WERI-Rb-1 (cell line): ENCODE measurements around the gene ECPAS.

Experiments used
- DNase-seq: peaks from one replicate; pipeline ENCODE4 v3.0.0-alpha.2; 2020
- H3K27ac ChIP-seq: fragments of 250-450 bp; sonication (Bioruptor Pico); 2 replicates; pipeline ENCODE4 v1.5.1; 2020; ENCODE audit warnings: mild to moderate bottlenecking, moderate library complexity
- H3K27me3 ChIP-seq: fragments of 250-450 bp; sonication (Bioruptor Pico); 2 replicates; pipeline ENCODE4 v1.5.1; 2021; ENCODE audit warnings: mild to moderate bottlenecking, low read depth, moderate library complexity; ENCODE audit not compliant: insufficient read depth, severe bottlenecking
- H3K36me3 ChIP-seq: fragments of 250-450 bp; sonication (Bioruptor Pico); 2 replicates; pipeline ENCODE4 v1.5.1; 2020; ENCODE audit warnings: mild to moderate bottlenecking, moderate library complexity
- H3K4me3 ChIP-seq: 2 replicates; pipeline ENCODE4 v1.5.1; 2011; ENCODE audit warnings: low read depth, mild to moderate bottlenecking, control low read depth, low read length
- H3K9me3 ChIP-seq: fragments of 250-450 bp; sonication (Bioruptor Pico); 2 replicates; pipeline ENCODE4 v1.5.1; 2021; ENCODE audit warnings: mild to moderate bottlenecking, moderate library complexity; ENCODE audit not compliant: severe bottlenecking
- TF ChIP-seq, protein P1 (sequence below): IDR thresholded peaks from 2 replicates; pipeline ENCODE4 v1.5.1; 2011; ENCODE audit warnings: low read depth, mild to moderate bottlenecking, control low read depth, inconsistent platforms, low read length

Gene ECPAS, protein sequence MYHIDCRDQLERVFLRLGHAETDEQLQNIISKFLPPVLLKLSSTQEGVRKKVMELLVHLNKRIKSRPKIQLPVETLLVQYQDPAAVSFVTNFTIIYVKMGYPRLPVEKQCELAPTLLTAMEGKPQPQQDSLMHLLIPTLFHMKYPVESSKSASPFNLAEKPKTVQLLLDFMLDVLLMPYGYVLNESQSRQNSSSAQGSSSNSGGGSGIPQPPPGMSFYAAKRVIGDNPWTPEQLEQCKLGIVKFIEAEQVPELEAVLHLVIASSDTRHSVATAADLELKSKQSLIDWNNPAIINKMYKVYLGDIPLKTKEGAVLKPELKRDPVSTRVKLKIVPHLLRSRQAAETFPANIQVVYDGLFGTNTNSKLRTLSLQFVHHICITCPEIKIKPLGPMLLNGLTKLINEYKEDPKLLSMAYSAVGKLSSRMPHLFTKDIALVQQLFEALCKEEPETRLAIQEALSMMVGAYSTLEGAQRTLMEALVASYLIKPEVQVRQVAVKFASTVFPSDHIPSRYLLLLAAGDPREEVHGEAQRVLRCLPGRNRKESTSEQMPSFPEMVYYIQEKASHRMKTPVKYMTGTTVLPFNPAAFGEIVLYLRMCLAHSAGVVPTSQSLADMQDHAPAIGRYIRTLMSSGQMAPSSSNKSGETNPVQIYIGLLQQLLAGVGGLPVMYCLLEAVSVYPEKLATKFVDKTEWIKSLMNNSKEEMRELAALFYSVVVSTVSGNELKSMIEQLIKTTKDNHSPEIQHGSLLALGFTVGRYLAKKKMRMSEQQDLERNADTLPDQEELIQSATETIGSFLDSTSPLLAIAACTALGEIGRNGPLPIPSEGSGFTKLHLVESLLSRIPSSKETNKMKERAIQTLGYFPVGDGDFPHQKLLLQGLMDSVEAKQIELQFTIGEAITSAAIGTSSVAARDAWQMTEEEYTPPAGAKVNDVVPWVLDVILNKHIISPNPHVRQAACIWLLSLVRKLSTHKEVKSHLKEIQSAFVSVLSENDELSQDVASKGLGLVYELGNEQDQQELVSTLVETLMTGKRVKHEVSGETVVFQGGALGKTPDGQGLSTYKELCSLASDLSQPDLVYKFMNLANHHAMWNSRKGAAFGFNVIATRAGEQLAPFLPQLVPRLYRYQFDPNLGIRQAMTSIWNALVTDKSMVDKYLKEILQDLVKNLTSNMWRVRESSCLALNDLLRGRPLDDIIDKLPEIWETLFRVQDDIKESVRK (N-terminal part only)

DNA sequence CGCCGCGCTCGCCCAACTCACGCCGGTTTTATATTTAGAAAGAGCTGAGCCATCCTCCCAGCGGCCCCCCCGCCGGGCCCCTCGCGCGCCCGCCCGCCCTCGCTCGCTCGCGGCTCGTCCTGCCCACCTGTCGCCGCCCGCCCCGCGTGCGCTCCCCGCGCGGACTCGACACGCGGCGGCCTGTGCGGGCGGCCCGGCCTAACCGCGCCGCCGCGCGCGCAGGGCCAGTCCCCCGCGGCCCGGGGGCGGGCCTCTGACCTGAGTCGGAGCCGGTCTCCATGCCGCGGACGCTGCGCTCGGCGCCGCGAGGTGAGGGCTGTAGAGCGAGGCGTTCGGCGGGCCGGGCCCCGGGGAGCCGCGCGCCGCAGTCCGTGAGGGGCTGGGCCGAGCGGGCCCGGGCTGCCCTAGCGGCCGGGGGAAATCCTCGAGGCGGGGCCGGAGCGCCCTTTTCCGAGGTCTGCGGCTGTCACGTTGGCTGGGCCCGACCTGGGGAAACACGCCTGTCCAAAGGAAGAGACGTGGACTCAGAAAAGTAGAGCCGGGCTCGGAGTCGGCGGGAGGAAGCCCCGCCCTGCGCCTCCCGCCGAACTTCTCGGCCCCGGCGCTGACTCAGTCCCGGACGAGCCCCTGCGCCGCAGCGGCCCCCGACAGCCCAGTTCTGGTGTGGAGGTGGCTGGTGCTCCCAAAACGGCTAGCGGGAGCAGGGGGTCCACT is at the start of gene ECPAS:
Gene ECPAS (minus strand): TSS at position 526 of the 714 bp plus-strand sequence. CDS start 11,465 bp downstream, outside the sequence.
- peak; percentile 90 for DNase-seq
- Histone ChIP-seq H3K27me3 (no peaks in the 10 kb centered on the region), H3K9me3 (no peaks in the 10 kb centered on the region), H3K4me3 (peak within 1 kb of the TSS; percentile 90), H3K27ac (peak within 1 kb of the TSS; percentile 94), H3K36me3 (no peaks in the 10 kb centered on the region)
- TF ChIP-seq, protein P1, sequence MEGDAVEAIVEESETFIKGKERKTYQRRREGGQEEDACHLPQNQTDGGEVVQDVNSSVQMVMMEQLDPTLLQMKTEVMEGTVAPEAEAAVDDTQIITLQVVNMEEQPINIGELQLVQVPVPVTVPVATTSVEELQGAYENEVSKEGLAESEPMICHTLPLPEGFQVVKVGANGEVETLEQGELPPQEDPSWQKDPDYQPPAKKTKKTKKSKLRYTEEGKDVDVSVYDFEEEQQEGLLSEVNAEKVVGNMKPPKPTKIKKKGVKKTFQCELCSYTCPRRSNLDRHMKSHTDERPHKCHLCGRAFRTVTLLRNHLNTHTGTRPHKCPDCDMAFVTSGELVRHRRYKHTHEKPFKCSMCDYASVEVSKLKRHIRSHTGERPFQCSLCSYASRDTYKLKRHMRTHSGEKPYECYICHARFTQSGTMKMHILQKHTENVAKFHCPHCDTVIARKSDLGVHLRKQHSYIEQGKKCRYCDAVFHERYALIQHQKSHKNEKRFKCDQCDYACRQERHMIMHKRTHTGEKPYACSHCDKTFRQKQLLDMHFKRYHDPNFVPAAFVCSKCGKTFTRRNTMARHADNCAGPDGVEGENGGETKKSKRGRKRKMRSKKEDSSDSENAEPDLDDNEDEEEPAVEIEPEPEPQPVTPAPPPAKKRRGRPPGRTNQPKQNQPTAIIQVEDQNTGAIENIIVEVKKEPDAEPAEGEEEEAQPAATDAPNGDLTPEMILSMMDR: no peak

DNA sequence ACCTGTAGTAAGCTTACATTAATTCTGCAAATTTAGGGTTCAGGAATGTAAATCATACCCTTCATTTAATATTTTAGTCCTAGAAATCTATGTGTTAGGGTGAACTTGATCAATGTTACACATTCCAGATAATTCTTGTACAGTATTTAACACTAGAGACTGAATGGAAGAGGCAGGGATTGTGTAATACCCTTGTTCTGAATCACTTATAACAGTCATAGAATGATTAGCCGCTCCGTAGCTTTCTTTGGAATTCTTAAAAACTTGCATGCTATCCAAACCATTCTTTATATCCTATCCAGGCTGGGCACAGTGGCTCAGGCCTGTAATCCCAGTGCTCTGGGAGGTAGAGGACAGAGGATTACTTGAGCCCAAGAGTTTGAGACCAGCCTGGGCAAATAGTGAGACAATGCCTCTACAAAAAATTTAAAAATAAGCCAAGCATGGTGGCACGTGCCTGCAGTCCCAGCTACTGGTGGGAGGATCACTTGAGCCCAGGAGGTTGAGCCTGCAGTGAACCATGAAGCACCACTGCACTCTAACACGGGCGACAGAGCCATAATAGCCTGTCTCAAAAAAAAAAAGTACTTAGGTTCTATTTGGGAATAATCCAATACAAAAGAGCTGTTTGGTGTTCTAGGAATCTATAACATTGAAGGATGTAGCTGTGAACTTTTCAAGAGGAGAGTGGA is 49.1 kb upstream of the ECPAS start:
- TF ChIP-seq, protein P1: no peak
- H3K36me3 ChIP-seq: peaks cover 72% of the 10 kb centered on the region
- no peak overlapping the region for H3K4me3 ChIP-seq
- no peak overlapping the region for H3K27ac ChIP-seq
- peaks cover 28% of the 10 kb centered on the region for H3K9me3 ChIP-seq
- no peak for DNase-seq
- H3K27me3 ChIP-seq: no peaks in the 10 kb centered on the region

DNA sequence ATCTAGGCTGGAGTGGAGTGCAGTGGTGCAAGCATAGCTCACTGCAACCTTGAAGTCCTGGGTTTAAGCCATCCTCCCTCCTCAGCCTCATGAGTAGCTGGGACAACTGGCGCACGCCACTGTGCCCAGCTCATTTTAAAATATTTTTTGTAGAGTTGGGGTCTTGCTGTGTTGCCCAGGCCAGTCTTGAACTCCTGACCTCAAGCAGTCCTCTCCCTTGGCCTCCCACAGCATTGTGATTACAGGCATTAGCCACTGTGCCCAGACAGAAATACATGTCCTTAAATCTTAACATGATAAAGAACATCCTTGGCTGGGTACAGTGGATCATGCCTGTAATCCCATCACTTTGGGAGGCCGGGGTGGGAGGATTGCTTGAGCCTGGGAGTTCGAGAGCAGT is 47.5 kb upstream of the ECPAS start:
- Histone ChIP-seq H3K27me3 (no peaks in the 10 kb centered on the region), H3K27ac (no peak overlapping the region), H3K36me3 (peaks cover 69% of the 10 kb centered on the region), H3K4me3 (no peak overlapping the region), H3K9me3 (peaks cover 17% of the 10 kb centered on the region)
- DNase-seq: no peak
- TF ChIP-seq, protein P1: no peak

DNA sequence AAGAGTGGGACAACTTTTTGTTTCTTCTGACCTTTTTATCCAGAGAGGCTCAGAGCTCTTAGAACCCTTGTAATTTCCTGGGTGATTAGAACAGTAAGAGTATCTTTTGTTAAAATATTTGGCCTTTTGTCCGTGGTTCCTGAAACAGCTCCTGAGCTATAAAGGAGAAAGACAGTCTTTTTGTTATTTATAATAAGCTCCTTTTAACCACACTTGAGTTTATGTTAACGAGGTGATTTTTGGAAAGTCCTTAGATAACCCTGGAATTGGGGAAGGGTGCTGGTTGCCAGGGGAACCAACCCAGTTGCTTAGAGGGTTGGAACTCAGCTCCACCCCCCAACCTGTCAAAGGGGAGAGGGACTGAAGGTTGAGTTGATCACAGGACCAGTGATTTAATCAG is 45.6 kb upstream of the ECPAS start:
- Histone ChIP-seq H3K36me3 (peaks cover 52% of the 10 kb centered on the region), H3K27ac (no peak overlapping the region), H3K27me3 (no peaks in the 10 kb centered on the region), H3K4me3 (no peak overlapping the region), H3K9me3 (peaks cover 5% of the 10 kb centered on the region)
- TF ChIP-seq, protein P1: no peak
- DNase-seq: no peak

DNA sequence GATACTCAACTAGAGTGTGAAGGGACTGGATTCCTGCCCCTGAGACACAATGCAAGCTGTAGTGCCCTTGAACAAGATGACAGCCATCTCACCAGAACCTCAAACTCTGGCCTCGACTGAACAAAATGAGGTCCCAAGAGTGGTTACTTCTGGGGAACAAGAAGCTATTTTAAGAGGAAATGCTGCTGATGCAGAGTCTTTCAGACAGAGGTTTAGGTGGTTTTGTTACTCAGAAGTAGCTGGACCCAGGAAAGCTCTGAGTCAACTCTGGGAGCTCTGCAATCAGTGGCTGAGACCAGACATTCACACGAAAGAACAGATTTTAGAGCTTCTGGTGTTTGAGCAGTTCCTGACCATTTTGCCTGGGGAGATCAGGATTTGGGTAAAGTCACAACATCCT is 43.2 kb upstream of the ECPAS start:
- Histone ChIP-seq H3K9me3 (no peaks in the 10 kb centered on the region), H3K27me3 (no peaks in the 10 kb centered on the region), H3K4me3 (no peak overlapping the region), H3K36me3 (peaks cover 33% of the 10 kb centered on the region), H3K27ac (no peak overlapping the region)
- no peak for DNase-seq
- TF ChIP-seq, protein P1: no peak
